SK-N-SH (cell line): ENCODE data around the gene CRPPA. TPM values are rescaled to one million over a fixed set of nuclear protein-coding genes. Genes with fewer than 3 reads are reported as not detected.

ENCODE experiments used
- CTCF ChIA-PET: fragments of 300-600, 350-600 bp; formaldehyde crosslinking; extraction: SDS; loops from one replicate; lab custom pipeline; 2021; lab: Yijun Ruan, JAX
- POLR2A ChIA-PET: fragments of 350-600 bp; sonication (Branson Sonifier 250); formaldehyde crosslinking; extraction: SDS; loops from one replicate; lab custom pipeline; 2020; ENCODE audit warnings: antibody characterized with exemption, inconsistent platforms; lab: Yijun Ruan, JAX
- DNase-seq: peaks from one replicate; pipeline ENCODE4 v3.0.0; 2012
- H2AFZ ChIP-seq: fragments of 200-600 bp; sonication (generic); 2 replicates; pipeline ENCODE4 v1.8.1; 2016; ENCODE audit warnings: antibody characterized with exemption, mild to moderate bottlenecking, low read depth
- H3F3A ChIP-seq: fragments of 200-600 bp; sonication (generic); replicated peaks from 2 replicates; pipeline ENCODE3; 2016; ENCODE audit warnings: antibody characterized with exemption, mild to moderate bottlenecking; ENCODE audit not compliant: insufficient read depth
- H3K27ac ChIP-seq, 2 experiments: fragments of 200-500 bp in 1 of 2; fragments of 200-600 bp in 1 of 2; sonication (Bioruptor generic) in 1 of 2; sonication (generic), shearing (Covaris generic) in 1 of 2; 2 replicates each; pipeline versions ENCODE4 v1.5.1 to v1.6.1; 2014 to 2016; ENCODE audit warnings: low read depth in 2 of 2, inconsistent platforms in 1 of 2, low read length in 1 of 2, mild to moderate bottlenecking in 1 of 2, mixed read lengths in 1 of 2
- H3K27me3 ChIP-seq: fragments of 200-600 bp; sonication (generic), shearing (Covaris generic); 2 replicates; pipeline ENCODE4 v1.6.1; 2016; ENCODE audit warnings: mixed run types; ENCODE audit not compliant: insufficient read depth
- H3K36me3 ChIP-seq, 2 experiments: fragments of 200-500 bp in 1 of 2; fragments of 200-600 bp in 1 of 2; sonication (Bioruptor generic) in 1 of 2; sonication (generic) in 1 of 2; replicated peaks in 1 of 2; 2 replicates each; pipeline versions ENCODE3 to v1.5.1; 2014 to 2016; ENCODE audit warnings: low read length in 1 of 2, mild to moderate bottlenecking in 1 of 2; ENCODE audit not compliant: insufficient read depth in 2 of 2, control insufficient read depth in 1 of 2
- H3K4me1 ChIP-seq, 2 experiments: fragments of 200-500 bp in 1 of 2; fragments of 200-600 bp in 1 of 2; sonication (Bioruptor generic) in 1 of 2; sonication (generic), shearing (Covaris generic) in 1 of 2; 2 replicates each; pipeline versions ENCODE4 v1.5.1 to v1.6.1; 2014 to 2016; ENCODE audit warnings: low read depth in 1 of 2, low read length in 1 of 2, mixed run types in 1 of 2; ENCODE audit not compliant: insufficient read depth in 2 of 2, control insufficient read depth in 1 of 2
- H3K4me2 ChIP-seq: fragments of 200-600 bp; sonication (generic), shearing (Covaris generic); 2 replicates; pipeline ENCODE4 v1.6.1; 2017; ENCODE audit warnings: mixed run types
- H3K4me3 ChIP-seq, 2 experiments: fragments of 200-500 bp in 1 of 2; fragments of 200-600 bp in 1 of 2; sonication (Bioruptor generic) in 1 of 2; sonication (generic), shearing (Covaris generic) in 1 of 2; 2 replicates each; pipeline versions ENCODE4 v1.5.1 to v1.8.1; 2014 to 2016; ENCODE audit warnings: low read depth in 2 of 2, inconsistent platforms in 1 of 2, low read length in 1 of 2, mild to moderate bottlenecking in 1 of 2, mixed read lengths in 1 of 2, moderate library complexity in 1 of 2
- H3K79me2 ChIP-seq: fragments of 200-600 bp; sonication (generic); 2 replicates; pipeline ENCODE4 v1.8.1; 2017; ENCODE audit warnings: mild to moderate bottlenecking; ENCODE audit not compliant: insufficient read depth
- H3K9ac ChIP-seq: fragments of 200-600 bp; sonication (generic); 2 replicates; pipeline ENCODE4 v1.6.1; 2017; ENCODE audit warnings: mixed run types
- H3K9me2 ChIP-seq: fragments of 200-600 bp; sonication (generic); 2 replicates; pipeline ENCODE4 v1.6.1; 2017; ENCODE audit warnings: mixed run types
- H3K9me3 ChIP-seq: fragments of 200-600 bp; sonication (generic); 2 replicates; pipeline ENCODE4 v1.6.1; 2017; ENCODE audit warnings: mixed run types, mild to moderate bottlenecking, moderate library complexity
- H4K20me1 ChIP-seq: fragments of 200-600 bp; sonication (generic); 2 replicates; pipeline ENCODE4 v1.6.1; 2017; ENCODE audit warnings: mild to moderate bottlenecking, mixed run types; ENCODE audit not compliant: insufficient read depth
- CHD2 ChIP-seq: fragments of 150-350 bp; IDR thresholded peaks from 2 replicates; pipeline ENCODE4 v1.6.1; 2018; ENCODE audit warnings: low read length; ENCODE audit not compliant: partially characterized antibody
- EP300 ChIP-seq, 2 experiments: IDR thresholded peaks; 2 replicates each; pipeline versions ENCODE4 v1.4.0 to v1.6.1; 2012; ENCODE audit warnings: borderline replicate concordance in 1 of 2, low read depth in 1 of 2, low read length in 1 of 2
- EZH2phosphoT487 ChIP-seq: fragments of 200-600 bp; sonication (generic); IDR thresholded peaks from 2 replicates; pipeline ENCODE4 v1.6.1; 2017; ENCODE audit warnings: low read depth, mixed run types, mild to moderate bottlenecking, antibody characterized with exemption, moderate library complexity, borderline replicate concordance
- FOXJ3 ChIP-seq: sonication (generic); formaldehyde crosslinking; IDR thresholded peaks from 2 replicates; pipeline ENCODE4 v1.5.1; 2020; ENCODE audit warnings: mild to moderate bottlenecking, missing genetic modification reagents
- GABPA ChIP-seq: IDR thresholded peaks from 2 replicates; pipeline ENCODE4 v1.4.0; 2012; ENCODE audit warnings: low read depth, mild to moderate bottlenecking
- GATA2 ChIP-seq: sonication (generic); formaldehyde crosslinking; IDR thresholded peaks from 2 replicates; pipeline ENCODE4 v1.5.0; 2020; ENCODE audit warnings: mild to moderate bottlenecking, missing genetic modification reagents
- MXI1 ChIP-seq: IDR thresholded peaks from 2 replicates; pipeline ENCODE4 v1.6.1; 2012; ENCODE audit warnings: mild to moderate bottlenecking, low read depth, low read length, improper control_type of control experiment
- RFX5 ChIP-seq: IDR thresholded peaks from 2 replicates; pipeline ENCODE4 v1.6.1; 2012; ENCODE audit warnings: mild to moderate bottlenecking, improper control_type of control experiment, low read length
- TCF12 ChIP-seq: IDR thresholded peaks from 2 replicates; pipeline ENCODE4 v1.4.0; 2012
- YY1 ChIP-seq: IDR thresholded peaks from 2 replicates; pipeline ENCODE4 v1.4.0; 2012; ENCODE audit warnings: low read depth, mild to moderate bottlenecking
- WGBS: methylation state at CpG from one replicate; pipeline ENCODE4 v1.1.6; 2017; ENCODE audit warnings: low lambda C conversion rate; 5-methylcytosine and 5-hydroxymethylcytosine counted together
- polyA plus RNA-seq, 3 experiments: library from polyadenylated mRNA; depleted of rRNA; stranded (reverse); fragments of >200 nt; gene quantifications; 2 replicates each; pipeline ENCODE4 v1.2.3, GENCODE V29; 2012
- TF ChIP-seq, protein P1 (sequence below): IDR thresholded peaks from 2 replicates; pipeline ENCODE4 v1.4.0; 2012; ENCODE audit warnings: low read depth
- TF ChIP-seq, protein P2 (sequence below): fragments of 200-600 bp; sonication (generic); IDR thresholded peaks from 2 replicates; pipeline ENCODE4 v1.6.1; 2017; ENCODE audit warnings: antibody characterized with exemption, mild to moderate bottlenecking, moderate library complexity
- TF ChIP-seq, protein P3 (sequence below): IDR thresholded peaks from 2 replicates; pipeline ENCODE4 v1.4.0; 2012; ENCODE audit warnings: low read depth, borderline replicate concordance
- TF ChIP-seq, protein P4 (sequence below): fragments of 150-350 bp; IDR thresholded peaks from 2 replicates; pipeline ENCODE4 v1.6.1; 2017; ENCODE audit warnings: antibody characterized with exemption, low read length, low read depth, borderline replicate concordance
- TF ChIP-seq, protein P5 (sequence below): IDR thresholded peaks from 2 replicates; pipeline ENCODE4; 2012

The CRPPA gene
- polyA plus RNA-seq, 1 of the 3 experiments (the other 2 are of a cell fraction) = 0.15 TPM

DNA sequence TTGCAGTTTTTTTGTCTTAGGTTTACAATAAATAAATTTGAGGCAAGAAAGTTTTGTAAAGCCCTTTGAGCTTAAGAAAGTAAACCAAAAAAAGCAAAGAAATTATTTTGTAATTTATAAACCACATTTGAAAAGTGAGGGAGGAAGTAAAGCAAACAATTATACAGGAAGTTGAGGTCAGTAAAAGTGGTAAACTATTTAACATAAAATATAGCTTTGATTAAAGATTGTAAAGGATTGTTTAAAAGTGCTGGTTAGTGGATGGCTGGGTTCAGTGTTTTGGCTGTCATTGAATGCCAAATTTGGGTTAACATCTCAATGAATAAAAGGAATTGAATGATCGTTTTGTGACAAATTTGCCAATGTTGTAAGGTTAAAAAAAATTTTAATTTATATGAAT lies 34.3 kb upstream of the CRPPA start:
- Histone ChIP-seq H3K79me2 (no peaks in the 10 kb centered on the region), H3K27ac (no peak overlapping the region), H3K9me2 (no peaks in the 10 kb centered on the region), H3K36me3 (no peaks in the 10 kb centered on the region), H3K4me3 (no peak overlapping the region), H3K9me3 (no peaks in the 10 kb centered on the region), H2AFZ (no peak overlapping the region), H3K27me3 (no peaks in the 10 kb centered on the region; the same call in 1 of the 2 replicates), H3K4me2 (no peak overlapping the region), H4K20me1 (no peaks in the 10 kb centered on the region), H3K4me1 (no peaks in the 10 kb centered on the region; a peak in 1 of 4 replicates), H3K9ac (no peak overlapping the region), H3F3A (no peaks in the 10 kb centered on the region)
- CTCF ChIA-PET = interaction anchor here (0.6 kb wide), 1 partner anchor 9 kb away, joined by 3 read pairs; no protein-coding TSS in a partner anchor
- no peak for DNase-seq
- POLR2A ChIA-PET = no interaction called here
- WGBS = 6% methylated on average over 1 of the region's 1 CpG
- TF ChIP-seq EZH2phosphoT487 = no peak

DNA sequence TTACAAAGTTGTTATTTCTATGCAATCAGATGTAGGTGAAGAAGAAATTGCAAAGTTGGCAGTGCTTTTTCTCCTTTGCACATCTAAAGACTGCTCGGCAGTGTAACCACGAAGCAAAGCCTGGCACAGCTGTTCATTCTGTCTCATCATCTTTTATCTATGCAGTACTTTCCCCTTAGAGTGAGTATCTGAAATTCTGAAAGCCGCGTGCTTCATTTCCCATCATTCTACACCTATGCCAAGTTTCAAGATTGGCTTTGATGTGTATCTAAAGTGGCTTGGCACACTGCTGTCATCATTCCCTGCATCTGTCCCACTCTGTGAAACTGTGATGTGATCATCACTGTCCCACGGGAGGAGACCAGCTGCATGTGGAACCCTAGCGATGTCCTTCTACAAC lies 29.0 kb upstream of the CRPPA start:
- Histone ChIP-seq H3K4me1 (no peaks in the 10 kb centered on the region; a peak in 1 of 4 replicates), H3K9me3 (no peaks in the 10 kb centered on the region), H3K4me3 (no peak overlapping the region), H3K79me2 (no peaks in the 10 kb centered on the region), H3K27me3 (no peaks in the 10 kb centered on the region; the same call in 1 of the 2 replicates), H3K27ac (no peak overlapping the region), H3K9ac (no peak overlapping the region), H4K20me1 (no peaks in the 10 kb centered on the region), H3K36me3 (no peaks in the 10 kb centered on the region), H3F3A (no peaks in the 10 kb centered on the region), H2AFZ (no peak overlapping the region), H3K4me2 (no peak overlapping the region), H3K9me2 (no peaks in the 10 kb centered on the region)
- CTCF ChIA-PET = interaction anchor here (0.7 to 2.9 kb wide), 5 partner anchors 15 to 356 kb away, joined by 3 to 26 read pairs (median 3); partner anchors contain the start of gene SOSTDC1
- WGBS = 28% methylated on average over 6 of the region's 6 CpGs
- POLR2A ChIA-PET = interaction anchor here (1.1 kb wide), 1 partner anchor 30 kb away, joined by 5 read pairs; no protein-coding TSS in a partner anchor
- no peak for DNase-seq
- TF ChIP-seq RFX5 (no peak), CHD2 (no peak)

DNA sequence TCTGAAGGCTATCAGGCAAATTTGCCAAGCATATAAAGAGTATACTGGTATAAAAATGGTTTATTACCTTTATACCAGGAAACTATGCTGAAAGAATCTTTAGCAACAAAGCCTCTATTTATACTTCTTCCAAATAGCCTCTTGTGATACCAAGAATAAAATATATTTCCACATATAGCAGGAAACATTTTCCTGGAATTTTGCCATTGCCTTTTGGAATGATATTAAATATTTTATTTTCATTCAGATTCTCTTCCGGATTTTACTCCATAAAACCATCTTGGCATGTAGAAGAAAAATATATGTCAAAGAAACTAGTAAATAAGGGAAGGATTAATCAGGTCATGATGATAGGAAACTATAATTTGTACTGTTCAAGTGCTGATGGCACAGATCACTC lies 26.5 kb upstream of the CRPPA start:
- Histone ChIP-seq H3K9ac (no peak overlapping the region), H3K9me2 (no peaks in the 10 kb centered on the region), H3K36me3 (no peaks in the 10 kb centered on the region), H3K4me3 (no peak overlapping the region), H2AFZ (no peak overlapping the region), H3K4me2 (no peak overlapping the region), H3K27ac (no peak overlapping the region), H3K27me3 (no peaks in the 10 kb centered on the region; the same call in 1 of the 2 replicates), H4K20me1 (no peaks in the 10 kb centered on the region), H3K79me2 (no peaks in the 10 kb centered on the region), H3F3A (no peaks in the 10 kb centered on the region), H3K9me3 (no peaks in the 10 kb centered on the region), H3K4me1 (no peaks in the 10 kb centered on the region; a peak in 1 of 4 replicates)
- CTCF ChIA-PET = interaction anchor here (1.1 to 2.9 kb wide), 3 partner anchors 13 to 104 kb away, joined by 3 to 26 read pairs (median 5); no protein-coding TSS in a partner anchor
- no peak for DNase-seq
- 26% methylated on average over 1 of the region's 1 CpG for whole genome bisulfite sequencing
- POLR2A ChIA-PET = no interaction called here
- no peak for TF ChIP-seq EZH2phosphoT487
- no peak for TF ChIP-seq TCF12
- TF ChIP-seq, protein P1, sequence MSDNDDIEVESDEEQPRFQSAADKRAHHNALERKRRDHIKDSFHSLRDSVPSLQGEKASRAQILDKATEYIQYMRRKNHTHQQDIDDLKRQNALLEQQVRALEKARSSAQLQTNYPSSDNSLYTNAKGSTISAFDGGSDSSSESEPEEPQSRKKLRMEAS = no peak
- TF ChIP-seq, protein P2, sequence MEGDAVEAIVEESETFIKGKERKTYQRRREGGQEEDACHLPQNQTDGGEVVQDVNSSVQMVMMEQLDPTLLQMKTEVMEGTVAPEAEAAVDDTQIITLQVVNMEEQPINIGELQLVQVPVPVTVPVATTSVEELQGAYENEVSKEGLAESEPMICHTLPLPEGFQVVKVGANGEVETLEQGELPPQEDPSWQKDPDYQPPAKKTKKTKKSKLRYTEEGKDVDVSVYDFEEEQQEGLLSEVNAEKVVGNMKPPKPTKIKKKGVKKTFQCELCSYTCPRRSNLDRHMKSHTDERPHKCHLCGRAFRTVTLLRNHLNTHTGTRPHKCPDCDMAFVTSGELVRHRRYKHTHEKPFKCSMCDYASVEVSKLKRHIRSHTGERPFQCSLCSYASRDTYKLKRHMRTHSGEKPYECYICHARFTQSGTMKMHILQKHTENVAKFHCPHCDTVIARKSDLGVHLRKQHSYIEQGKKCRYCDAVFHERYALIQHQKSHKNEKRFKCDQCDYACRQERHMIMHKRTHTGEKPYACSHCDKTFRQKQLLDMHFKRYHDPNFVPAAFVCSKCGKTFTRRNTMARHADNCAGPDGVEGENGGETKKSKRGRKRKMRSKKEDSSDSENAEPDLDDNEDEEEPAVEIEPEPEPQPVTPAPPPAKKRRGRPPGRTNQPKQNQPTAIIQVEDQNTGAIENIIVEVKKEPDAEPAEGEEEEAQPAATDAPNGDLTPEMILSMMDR = no peak
- TF ChIP-seq, protein P3, sequence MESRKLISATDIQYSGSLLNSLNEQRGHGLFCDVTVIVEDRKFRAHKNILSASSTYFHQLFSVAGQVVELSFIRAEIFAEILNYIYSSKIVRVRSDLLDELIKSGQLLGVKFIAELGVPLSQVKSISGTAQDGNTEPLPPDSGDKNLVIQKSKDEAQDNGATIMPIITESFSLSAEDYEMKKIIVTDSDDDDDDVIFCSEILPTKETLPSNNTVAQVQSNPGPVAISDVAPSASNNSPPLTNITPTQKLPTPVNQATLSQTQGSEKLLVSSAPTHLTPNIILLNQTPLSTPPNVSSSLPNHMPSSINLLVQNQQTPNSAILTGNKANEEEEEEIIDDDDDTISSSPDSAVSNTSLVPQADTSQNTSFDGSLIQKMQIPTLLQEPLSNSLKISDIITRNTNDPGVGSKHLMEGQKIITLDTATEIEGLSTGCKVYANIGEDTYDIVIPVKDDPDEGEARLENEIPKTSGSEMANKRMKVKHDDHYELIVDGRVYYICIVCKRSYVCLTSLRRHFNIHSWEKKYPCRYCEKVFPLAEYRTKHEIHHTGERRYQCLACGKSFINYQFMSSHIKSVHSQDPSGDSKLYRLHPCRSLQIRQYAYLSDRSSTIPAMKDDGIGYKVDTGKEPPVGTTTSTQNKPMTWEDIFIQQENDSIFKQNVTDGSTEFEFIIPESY = no peak
- TF ChIP-seq FOXJ3 (CRISPR knock-in tag) = no peak
- TF ChIP-seq GABPA = no peak
- TF ChIP-seq YY1 = no peak
- no peak for TF ChIP-seq GATA2 (CRISPR knock-in tag)
- TF ChIP-seq, protein P4, sequence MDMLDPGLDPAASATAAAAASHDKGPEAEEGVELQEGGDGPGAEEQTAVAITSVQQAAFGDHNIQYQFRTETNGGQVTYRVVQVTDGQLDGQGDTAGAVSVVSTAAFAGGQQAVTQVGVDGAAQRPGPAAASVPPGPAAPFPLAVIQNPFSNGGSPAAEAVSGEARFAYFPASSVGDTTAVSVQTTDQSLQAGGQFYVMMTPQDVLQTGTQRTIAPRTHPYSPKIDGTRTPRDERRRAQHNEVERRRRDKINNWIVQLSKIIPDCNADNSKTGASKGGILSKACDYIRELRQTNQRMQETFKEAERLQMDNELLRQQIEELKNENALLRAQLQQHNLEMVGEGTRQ = no peak
- TF ChIP-seq EP300 (IDR thresholded peaks at IDR 0.05; ENCODE audit: borderline replicate concordance in 1 of 2, low read depth in 1 of 2, low read length in 1 of 2) = no peak
- no peak for TF ChIP-seq MXI1
- TF ChIP-seq, protein P5, sequence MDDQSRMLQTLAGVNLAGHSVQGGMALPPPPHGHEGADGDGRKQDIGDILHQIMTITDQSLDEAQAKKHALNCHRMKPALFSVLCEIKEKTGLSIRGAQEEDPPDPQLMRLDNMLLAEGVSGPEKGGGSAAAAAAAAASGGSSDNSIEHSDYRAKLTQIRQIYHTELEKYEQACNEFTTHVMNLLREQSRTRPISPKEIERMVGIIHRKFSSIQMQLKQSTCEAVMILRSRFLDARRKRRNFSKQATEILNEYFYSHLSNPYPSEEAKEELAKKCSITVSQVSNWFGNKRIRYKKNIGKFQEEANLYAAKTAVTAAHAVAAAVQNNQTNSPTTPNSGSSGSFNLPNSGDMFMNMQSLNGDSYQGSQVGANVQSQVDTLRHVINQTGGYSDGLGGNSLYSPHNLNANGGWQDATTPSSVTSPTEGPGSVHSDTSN = no peak
